GM12801 (cell line): ENCODE data around the gene ONECUT3.

ENCODE experiments used
- TF ChIP-seq, protein P1 (sequence below): IDR thresholded peaks from one replicate; pipeline ENCODE4 v1.5.1; 2011; ENCODE audit warnings: control low read depth; ENCODE audit not compliant: insufficient read length; ENCODE audit errors: extremely low read depth

The ONECUT3 gene

DNA sequence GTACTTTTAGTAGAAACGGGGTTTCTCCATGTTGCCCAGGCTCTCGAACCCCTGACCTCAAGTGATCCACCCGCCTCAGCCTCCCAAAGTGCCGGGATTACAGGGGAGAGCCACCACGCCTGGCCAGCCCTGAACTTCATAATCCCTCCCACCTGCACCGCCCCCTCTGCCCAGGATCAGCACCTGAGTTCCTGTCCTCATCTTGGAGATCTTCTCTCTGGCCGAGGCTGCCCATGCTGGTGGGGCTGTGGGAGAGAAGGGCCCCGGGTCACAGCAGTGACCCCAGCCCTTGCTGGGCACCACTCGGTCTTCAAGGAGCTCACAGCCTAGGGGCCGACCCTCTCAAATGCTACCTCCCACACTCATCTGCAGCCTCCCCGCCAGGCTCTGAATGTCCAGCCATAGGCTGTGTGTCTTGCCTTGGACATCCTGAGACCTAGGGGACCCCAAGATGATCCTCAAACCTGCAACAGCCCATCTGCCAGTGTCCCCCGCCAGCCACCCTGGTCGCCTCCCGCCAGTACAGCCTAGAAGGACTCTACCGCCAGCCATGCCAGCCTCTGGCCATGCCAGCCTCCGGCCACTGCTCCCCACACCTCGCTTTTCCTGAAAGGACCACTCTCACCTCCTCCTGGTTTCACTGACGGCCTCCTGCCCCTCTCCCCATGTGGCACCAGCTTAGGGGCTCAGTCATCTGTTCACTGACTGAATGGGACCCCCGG lies 57.3 kb downstream of the ONECUT3 start:
- TF ChIP-seq, protein P1, sequence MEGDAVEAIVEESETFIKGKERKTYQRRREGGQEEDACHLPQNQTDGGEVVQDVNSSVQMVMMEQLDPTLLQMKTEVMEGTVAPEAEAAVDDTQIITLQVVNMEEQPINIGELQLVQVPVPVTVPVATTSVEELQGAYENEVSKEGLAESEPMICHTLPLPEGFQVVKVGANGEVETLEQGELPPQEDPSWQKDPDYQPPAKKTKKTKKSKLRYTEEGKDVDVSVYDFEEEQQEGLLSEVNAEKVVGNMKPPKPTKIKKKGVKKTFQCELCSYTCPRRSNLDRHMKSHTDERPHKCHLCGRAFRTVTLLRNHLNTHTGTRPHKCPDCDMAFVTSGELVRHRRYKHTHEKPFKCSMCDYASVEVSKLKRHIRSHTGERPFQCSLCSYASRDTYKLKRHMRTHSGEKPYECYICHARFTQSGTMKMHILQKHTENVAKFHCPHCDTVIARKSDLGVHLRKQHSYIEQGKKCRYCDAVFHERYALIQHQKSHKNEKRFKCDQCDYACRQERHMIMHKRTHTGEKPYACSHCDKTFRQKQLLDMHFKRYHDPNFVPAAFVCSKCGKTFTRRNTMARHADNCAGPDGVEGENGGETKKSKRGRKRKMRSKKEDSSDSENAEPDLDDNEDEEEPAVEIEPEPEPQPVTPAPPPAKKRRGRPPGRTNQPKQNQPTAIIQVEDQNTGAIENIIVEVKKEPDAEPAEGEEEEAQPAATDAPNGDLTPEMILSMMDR = no peak

DNA sequence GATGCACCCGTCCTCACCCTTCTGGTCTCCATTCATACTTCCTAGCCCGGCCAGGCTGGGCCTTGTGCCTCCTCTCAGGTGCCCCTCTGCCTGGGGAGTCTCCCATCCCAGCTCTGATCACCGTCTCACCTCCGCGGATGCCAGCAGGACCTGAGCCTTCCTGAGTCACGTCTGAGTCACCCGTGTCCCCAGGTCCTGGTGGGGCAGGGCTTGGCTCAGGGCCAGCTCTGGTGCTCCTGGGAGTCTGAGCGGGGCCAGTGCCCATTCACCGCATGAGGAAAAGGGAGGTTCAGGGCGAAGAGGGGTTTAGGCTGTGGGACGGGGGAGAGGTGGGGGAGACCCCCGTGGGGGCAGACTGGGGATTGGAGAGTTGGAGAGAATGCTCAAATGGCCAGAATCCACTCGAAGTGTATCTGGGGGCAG lies 58.2 kb downstream of the ONECUT3 start:
- TF ChIP-seq, protein P1 = no peak

DNA sequence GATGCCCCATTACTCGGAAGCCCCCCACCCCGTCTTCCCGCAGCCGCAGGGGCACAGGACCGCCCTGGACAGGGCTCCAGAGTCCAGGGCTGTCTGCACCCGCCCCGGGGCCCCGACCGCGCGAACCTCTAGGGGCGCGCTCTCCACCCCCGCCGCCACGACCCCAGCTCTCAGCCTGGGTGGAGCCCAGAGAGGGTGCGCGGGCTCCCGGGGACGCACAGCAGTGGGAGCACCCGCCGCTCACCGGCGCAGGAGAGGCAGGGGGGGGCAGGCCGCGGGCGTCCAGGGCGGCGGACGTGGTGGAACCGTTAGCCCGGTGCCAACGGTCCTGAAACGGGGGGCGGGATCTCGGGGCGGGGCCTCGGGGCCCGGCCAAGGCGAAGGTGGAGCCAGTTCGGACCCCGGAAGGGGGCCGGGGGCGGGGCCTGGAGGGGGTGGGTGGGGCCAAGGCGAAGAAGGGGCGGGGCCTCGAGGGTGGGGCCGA lies 58.7 kb downstream of the ONECUT3 start, which contains the start of gene ATP8B3:
Gene ATP8B3, minus strand, starts transcription at position 335 of the 484 bp plus-strand sequence. CDS start 540 bp downstream, outside the sequence.
- TF ChIP-seq, protein P1 = no peak

DNA sequence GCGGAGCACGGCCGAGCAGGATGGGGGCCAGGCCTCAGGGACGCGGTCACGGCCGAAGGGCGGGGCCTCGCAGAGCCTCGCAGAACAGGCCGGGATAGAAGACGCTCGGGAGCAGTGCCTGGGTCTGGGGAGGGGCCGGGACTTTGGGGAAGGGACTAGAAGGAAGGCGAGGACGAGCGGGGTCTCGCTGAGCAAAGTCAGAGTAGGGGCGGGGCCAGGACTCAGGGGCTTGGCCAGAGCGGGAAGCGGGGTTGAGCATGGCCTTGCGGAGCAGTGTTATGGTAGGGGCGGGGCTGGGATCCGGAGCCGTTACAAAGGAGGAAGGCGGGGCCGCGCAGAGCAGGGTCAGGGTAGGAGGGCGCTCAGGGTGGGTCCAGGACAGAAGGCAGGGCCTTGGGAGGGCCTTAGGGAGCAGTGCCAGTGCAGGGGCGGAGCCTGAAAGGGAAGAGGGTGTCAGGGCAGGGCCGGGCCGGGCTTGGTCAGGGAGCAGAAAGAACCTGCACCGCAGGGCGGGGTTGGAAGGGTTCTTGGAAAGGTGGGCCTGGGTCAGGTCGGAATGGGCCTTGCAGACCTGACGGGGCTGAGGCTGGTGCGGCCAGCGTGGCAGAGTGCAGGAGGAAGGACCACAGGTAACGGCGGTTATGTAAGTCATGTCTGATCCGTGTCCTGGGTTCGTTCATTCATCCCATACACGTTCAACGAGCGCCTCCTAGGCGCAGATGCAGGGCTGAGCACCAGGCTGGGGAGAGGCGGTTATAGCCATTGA lies 59.3 kb downstream of the ONECUT3 start:
- TF ChIP-seq, protein P1 = no peak

DNA sequence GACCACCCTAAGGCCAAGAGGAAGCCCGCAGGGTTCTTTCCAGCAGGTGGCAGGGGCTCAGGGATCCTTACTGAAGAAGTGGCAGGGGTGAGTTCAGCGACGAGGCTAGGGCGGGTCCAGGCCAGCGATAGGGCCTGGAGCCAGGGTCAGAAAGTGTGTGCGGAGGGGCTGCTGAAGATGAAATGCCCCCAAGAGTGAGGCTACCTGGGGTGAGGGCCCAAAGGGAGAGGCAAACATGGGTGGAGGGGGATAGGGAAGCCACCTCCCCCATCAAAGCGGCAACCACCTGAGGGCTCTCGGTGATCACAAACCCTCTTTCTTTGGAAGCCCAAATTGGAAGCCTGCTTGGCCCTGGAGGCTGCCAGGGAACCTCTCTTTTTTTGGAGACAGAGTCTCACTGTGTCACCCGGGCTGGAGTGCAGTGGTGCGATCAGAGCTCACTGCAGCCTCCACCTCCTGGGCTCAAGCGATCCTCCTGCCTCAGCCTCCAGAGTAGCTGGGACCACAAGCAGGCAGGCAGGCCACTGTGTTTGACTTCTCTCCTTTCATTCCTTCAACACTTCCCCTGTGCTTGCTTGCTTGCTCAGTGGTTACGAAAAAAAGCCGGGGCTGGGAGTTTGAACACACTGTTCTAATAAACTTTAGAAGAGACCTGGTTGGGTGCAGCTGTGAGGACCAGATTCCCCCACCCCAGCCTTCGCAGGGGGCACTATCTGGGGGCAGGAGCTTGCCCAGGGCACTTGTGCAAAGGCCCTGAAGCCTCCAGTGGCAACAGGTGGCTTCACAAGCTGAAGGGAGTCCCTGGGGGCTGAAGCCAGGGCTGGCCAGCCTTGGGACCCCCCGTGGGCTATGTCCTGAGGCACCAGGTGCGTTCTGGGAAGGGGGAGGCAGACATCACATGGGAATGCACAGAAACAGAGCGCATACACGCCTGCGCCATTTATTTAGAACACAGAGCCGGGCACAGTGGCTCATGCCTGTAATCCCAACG lies 60.2 kb downstream of the ONECUT3 start:
- TF ChIP-seq, protein P1 = no peak

DNA sequence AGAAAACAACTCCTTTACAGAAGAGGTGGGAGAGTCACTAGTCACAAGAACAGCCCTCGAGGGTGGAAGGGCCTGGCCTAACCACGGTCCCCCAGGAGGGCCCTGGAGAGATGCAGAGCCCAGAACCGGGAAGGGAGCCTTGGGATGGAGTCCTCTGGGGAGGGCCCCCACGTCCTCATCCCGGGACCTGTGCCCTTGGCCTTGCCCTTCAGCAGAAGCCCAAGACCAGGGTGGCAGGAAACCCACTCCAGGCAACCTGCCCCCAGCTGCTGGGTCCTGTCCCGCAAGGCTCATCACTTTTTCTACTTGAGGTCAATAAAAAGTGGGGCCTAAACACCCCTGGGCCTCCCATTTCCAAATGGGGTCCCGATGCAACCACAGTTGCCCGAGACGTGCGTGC lies 61.1 kb downstream of the ONECUT3 start:
- TF ChIP-seq, protein P1 = no peak
